NT2/D1 (cell line): ENCODE data around the gene ANKRD31.
"Not testable (repeated sequence)": the region's sequence is repeated elsewhere in the genome, so short reads cannot be mapped to it uniquely, and the experiment has no call there.

Experiments
- SUZ12 ChIP-seq: IDR thresholded peaks from 2 replicates; pipeline ENCODE4 v1.6.1; 2011; ENCODE audit not compliant: insufficient read length, insufficient read depth; ENCODE audit errors: extremely low read depth
- YY1 ChIP-seq: IDR thresholded peaks from 2 replicates; pipeline ENCODE4 v1.6.1; 2011; ENCODE audit not compliant: insufficient read length, insufficient read depth
- ZNF274 ChIP-seq: IDR thresholded peaks from 2 replicates; pipeline ENCODE4 v1.6.1; 2011; ENCODE audit warnings: mild to moderate bottlenecking, low read depth, low read length

GRCh38 chr5:75095956-75096355 lies 140.7 kb downstream of the ANKRD31 start:
- not testable (repeated sequence) for TF ChIP-seq ZNF274, YY1, SUZ12
